GM19239 (cell line): ENCODE results near the gene MAP6D1.

Experiments
- DNase-seq: peaks from one replicate; pipeline ENCODE4 v3.0.0; 2011; ENCODE audit warnings: low spot score; ENCODE audit not compliant: insufficient read length
- FAIRE-seq: peaks from 2 replicates; lab custom pipeline; 2011; peaks lifted over from hg19 to GRCh38; lab: Jason Lieb, UNC

The MAP6D1 gene

GRCh38 chr3:183766107-183766506, 59.3 kb downstream of the MAP6D1 start:
- no peak for DNase-seq
- FAIRE-seq = no peak
